DLD1 (cell line): ENCODE measurements around the gene JAKMIP1.

Source experiments
- in situ Hi-C: cut with HindIII; loops from 2 replicates; pipeline ENCODE4 v1.10.0; 2017; ENCODE audit warnings: low sequenced_read_pairs

Gene JAKMIP1

GRCh38 chr4:5999356-5999755 lies 201.0 kb downstream of the JAKMIP1 start:
- in situ Hi-C loops = loop anchor here (25.0 kb wide), 1 partner anchor 263 kb away; the partner anchor contains the start of gene WFS1

DNA sequence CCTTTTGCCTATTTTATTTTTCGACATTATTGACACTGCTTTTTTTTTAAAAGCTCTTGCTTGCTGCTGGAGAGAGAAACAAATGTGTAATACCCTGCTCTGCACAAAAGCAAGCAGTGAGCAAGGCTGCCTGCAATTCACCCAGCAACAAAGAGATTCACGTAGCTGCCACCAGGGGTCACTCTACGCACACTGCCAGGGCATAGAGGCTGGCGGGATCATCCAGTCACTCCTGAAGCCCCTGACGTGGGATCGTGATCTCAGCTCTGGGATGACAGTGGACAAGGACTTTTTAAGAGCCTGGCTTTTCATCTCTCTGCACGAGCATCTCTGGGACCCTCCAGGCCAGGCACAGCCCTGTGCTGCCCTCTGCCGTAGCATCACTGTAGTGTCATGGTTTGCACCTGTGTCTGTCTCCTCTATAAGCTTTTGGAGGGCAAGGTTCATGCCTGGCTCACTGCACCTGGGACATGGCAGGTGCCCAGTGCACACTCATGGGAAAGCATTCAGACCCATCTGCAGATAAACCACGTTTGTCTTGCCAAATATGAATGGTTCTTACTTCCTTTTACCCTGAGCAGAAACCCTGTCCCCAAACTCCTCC lies 201.9 kb downstream of the JAKMIP1 start:
- in situ Hi-C loops = loop anchor here (25.0 kb wide), 1 partner anchor 264 kb away; the partner anchor contains the start of gene WFS1

GRCh38 chr4:5996641-5997040 lies 203.7 kb downstream of the JAKMIP1 start:
- in situ Hi-C loops = loop anchor here (25.0 kb wide), 1 partner anchor 266 kb away; the partner anchor contains the start of gene WFS1

GRCh38 chr4:5995901-5996623 lies 204.3 kb downstream of the JAKMIP1 start:
- in situ Hi-C loops = loop anchor here (25.0 kb wide), 1 partner anchor 266 kb away; the partner anchor contains the start of gene WFS1

DNA sequence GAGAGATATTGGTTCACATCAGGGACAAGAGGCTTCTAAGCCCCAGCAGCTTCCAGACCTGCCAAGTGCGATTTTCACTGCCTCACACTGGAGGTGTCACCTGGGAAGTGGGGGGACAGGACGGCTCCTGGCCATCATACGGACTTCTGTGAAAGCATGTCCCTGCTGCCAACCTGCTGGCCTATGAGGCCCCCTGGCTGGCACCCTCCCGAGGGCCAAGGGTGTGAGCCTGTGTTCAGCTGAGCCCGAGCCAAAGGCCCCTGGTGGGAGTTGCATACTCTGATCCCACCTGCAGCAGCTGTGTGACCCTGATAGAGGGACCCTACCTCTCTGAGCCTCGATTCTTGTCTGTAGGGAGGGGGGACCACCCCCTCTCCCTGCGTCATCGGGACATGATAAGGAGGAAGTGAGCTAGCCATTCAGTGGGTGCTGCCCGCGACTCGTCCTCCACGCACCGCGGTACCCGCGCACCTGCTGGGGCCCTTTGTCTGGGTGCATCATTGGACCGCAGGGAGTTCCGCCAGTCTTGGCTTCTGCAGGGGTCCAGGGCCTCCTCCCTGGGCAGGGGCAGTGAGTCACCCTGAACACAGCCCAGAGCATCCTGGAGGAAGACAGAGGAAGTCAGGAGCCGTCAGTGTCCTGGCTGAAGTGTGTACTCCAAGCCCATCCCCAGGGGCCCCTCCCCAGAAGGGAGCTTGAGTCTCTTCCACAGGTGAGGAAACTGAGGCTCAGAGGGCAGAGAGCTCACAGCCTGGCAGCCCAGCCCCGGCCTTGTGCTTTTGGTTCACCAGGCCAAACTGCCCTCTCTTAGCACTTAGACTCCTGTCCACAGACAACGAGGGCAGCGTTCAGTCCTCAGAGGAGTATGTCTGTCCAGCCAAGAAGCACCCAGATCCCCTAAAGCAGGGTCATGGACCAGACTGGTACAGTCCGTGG lies 206.2 kb downstream of the JAKMIP1 start:
- in situ Hi-C loops = loop anchor here (25.0 kb wide), 1 partner anchor 268 kb away; the partner anchor contains the start of gene WFS1

DNA sequence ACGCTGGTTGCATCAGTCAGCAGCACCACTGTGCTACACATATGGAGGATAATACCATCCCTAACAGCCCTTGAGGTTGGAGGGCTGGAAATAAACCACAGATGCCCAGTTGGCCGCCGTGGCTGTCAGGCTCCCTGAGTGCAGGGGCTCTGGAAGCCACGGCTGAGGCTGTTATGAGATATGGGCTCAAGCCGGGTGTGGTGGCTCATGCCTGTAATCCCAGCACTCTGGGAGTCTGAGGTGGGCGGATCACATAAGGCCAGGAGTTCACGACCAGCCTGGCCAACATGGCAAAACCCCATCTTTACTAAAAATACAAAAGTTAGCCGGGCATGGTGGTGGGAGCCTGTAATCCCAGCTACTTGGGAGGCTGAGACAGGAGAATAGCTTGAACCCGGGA lies 207.0 kb downstream of the JAKMIP1 start:
- in situ Hi-C loops = loop anchor here (25.0 kb wide), 1 partner anchor 269 kb away; the partner anchor contains the start of gene WFS1

DNA sequence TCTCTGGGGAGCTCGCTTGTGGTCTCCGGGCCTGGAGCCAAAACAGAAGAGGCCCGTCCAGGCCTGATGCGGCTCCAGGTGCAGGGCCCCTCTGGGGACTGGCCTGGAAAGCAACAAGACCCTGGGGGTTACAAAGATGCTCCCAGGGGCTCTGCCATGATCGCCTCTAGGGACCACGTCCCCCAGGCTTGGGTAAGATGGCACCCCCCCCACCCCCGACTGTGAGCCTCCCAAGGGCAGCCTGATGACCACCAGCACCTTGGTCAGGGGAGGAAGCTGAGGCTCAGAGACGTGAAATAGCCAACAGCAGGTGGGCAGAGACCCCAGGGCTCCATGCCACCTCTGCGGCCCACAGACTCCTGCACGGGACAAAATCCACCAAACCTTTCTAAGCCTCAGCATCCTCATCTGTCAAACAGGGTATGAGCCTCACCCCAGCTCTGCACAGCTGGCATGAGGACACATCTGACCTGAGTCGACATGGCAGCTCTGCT lies 207.5 kb downstream of the JAKMIP1 start:
- in situ Hi-C loops = loop anchor here (25.0 kb wide), 1 partner anchor 269 kb away; the partner anchor contains the start of gene WFS1

DNA sequence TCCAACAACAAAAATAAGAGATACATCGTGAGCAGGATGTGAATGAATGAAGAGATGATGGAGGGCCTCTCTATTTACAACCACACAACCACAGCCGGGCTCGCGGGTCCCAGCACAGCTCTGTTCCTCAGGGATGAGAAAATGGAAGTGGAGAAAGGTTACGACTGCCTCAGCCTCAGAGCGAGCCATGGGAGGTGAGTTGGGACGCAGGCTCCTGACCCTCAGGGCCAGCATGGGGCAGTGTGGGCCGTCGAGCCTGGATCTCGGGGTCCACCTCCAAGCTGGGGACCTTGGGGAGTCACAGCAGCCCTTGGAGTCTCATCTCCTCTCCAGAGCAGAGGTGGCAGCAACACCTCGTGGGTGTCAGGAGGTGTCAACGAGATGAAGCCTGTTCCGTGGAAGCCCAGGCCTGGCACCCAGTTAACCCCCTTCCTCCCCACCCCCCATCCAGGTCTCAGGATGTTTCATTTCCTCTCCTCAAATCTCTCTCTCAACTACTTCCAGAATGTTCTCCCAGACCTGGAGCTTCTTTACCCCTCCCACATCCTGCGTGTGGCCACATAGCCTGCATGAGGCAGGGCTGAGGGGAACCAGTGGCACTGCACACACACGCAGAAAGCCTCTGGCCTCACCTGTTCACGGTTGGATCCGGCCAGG lies 208.1 kb downstream of the JAKMIP1 start:
- in situ Hi-C loops = loop anchor here (25.0 kb wide), 1 partner anchor 270 kb away; the partner anchor contains the start of gene WFS1

- in situ Hi-C loops = loop anchor here (25.0 kb wide), 1 partner anchor 271 kb away; the partner anchor contains the start of gene WFS1
Observed at GRCh38 chr4:5991405-5991804, 208.9 kb downstream of the JAKMIP1 start.

GRCh38 chr4:5990446-5991160 lies 209.7 kb downstream of the JAKMIP1 start:
- in situ Hi-C loops = loop anchor here (25.0 kb wide), 1 partner anchor 272 kb away; the partner anchor contains the start of gene WFS1

DNA sequence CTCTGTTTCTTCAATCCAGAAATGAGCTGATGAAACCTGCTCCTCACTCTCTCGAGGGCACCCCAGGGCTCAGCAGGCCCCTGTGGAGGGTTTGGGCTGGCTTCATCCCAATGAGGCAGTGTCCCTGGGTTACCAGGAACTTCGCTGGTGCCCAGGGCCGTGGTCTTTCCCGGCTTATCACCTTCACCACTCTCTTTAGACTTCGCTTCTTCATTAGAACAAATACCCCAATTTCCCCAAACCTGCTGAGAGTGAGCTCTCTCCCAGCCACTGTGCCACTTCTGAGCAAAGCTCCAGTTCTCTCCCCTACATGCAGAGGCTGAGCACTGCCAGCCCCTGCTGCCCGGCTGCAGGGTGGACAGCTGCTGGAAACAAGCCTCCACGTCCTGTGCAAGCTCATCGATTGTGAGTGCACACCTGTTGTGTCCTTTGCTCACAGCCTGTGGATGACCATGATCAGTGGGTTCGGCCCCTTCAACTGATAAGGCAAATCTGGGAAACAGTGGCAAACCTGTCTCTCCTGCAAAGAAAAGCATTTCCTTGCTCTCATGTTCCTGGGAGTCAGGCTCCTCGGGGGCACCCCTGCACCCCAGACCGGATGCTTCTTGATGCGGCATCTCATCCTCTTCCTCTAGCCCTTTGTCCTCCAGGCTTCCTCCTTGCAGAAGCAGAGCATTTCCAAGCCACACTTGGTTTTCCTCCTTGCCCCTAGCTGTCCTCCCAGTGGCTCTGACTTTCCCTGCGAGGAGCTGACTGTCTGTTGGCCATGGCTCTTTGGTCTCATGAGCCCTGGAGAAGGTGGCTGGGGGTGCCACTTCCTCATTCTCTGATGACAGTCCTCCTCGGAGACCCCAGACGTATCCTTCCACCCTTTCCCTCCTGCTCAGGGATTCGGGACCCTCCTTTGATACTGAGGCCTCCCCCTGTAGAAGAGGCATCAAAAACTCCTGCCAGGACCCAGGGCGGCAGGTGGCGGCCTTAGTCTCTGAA lies 210.8 kb downstream of the JAKMIP1 start:
- in situ Hi-C loops = loop anchor here (25.0 kb wide), 1 partner anchor 273 kb away; the partner anchor contains the start of gene WFS1

- in situ Hi-C loops = loop anchor here (25.0 kb wide), 1 partner anchor 274 kb away; the partner anchor contains the start of gene WFS1
Observed at GRCh38 chr4:5988086-5988845, 212.1 kb downstream of the JAKMIP1 start.

DNA sequence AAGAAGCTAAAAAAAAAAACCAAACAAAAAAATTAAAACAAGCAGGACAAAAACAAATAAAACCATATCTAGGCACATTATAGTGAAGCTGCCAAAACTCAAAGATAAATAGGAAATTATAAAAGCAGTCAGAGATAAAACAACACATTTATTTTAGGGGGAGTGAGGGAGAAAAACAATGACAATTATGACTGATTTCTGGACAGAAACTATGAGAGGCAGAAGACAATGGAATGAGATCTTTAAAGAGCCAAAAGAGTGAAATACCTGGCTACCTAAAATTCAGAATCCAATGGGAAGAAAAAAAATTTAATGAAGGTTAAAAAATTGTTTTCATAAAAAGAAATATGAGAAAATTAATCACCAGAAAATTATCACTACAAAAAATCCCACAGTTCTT lies 215.5 kb downstream of the JAKMIP1 start:
- in situ Hi-C loops = loop anchor here (25.0 kb wide), 1 partner anchor 277 kb away; the partner anchor contains the start of gene WFS1

DNA sequence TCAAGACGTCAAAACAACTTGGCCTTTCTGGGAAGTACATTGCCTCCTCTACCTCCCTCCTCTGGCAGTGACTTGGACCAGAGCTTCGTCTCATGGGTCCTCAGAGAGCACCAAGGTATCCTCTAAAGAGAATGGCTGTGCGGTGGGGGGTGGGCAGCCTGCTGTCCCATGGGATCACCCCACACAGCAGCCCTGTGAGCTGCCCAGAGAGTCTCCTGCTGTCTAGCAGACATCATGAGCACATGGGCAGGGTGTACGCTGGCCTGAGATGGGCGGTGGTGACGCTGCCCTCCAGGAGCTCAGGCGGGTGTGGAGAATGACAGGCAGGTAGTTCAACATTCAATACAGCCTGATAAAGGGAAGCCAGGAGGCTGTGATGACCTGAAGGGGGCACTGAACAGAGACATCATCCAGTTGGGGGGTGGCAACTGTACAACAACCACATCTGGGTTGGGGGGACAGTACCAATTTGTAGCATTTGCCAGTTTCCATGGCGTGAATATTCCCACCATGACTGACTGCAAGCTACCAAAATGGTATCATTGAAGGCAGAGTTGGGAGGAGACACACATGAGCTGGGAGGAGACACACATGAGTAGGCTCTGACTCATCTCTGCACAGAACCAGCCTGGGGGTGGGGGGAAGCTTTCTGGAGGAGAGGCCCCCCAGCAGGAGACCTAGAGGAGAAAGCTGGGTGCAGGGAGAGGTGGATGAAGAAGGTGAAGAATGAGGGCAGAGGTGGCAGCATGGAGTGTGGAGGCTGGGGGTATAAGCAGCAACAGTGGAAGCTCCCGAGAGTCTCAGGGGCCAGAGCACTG lies 218.0 kb downstream of the JAKMIP1 start:
- in situ Hi-C loops = loop anchor here (25.0 kb wide), 1 partner anchor 280 kb away; the partner anchor contains the start of gene WFS1

GRCh38 chr4:5980436-5981155 lies 219.8 kb downstream of the JAKMIP1 start:
- in situ Hi-C loops = loop anchor here (25.0 kb wide), 1 partner anchor 282 kb away; the partner anchor contains the start of gene WFS1
